Measurements from ENCODE around the gene NCAPG2.
"Not testable (repeated sequence)": the region's sequence is repeated elsewhere in the genome, so short reads cannot be mapped to it uniquely, and the experiment has no call there.

NCAPG2 gene

GRCh38 chr7:158666966-158667678 is 37.5 kb downstream of the NCAPG2 start:
- DNase-seq: peak; percentile 66

DNA sequence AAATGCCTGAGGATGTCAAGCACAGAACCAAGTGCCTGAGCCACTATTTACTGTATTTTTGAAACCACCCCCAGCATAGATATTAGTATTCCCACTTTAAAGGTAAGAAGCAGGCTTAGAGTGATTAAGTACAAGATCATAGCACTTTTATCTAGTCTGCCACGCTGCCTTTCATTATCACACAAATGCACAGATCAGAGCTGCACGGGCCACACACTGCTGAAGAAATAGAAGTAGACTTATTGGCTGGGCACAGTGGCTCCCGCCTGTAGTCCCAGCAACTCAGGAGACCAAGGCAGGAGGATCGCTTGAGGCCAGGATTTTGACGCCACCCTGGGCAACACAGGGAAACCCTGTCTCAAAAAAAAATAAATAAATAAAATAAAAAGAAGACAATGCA is 38.2 kb downstream of the NCAPG2 start:
- peak; percentile 54 for DNase-seq

GRCh38 chr7:158664406-158664805 is 40.2 kb downstream of the NCAPG2 start:
- no peak for DNase-seq

DNA sequence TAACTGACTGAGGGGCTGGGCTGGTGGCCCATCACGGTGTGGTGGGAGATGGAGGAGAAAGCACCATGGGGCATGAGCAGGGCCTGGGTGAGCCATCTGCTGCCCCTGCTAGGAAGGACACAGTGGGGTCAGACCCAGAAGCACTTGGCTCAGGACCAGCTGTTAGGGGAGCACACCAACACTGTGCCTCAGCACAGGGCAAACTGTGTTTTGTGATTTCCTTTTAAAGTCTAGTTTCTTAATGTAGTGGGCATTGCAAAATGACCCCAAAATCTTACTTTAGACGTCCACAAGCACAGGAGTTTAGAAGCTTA is 41.2 kb downstream of the NCAPG2 start:
- DNase-seq: no peak

- no peak for DNase-seq
Observed at GRCh38 chr7:158662610-158663427, 41.8 kb downstream of the NCAPG2 start.

GRCh38 chr7:158658475-158658874 is 46.1 kb downstream of the NCAPG2 start:
- DNase-seq: no peak

DNA sequence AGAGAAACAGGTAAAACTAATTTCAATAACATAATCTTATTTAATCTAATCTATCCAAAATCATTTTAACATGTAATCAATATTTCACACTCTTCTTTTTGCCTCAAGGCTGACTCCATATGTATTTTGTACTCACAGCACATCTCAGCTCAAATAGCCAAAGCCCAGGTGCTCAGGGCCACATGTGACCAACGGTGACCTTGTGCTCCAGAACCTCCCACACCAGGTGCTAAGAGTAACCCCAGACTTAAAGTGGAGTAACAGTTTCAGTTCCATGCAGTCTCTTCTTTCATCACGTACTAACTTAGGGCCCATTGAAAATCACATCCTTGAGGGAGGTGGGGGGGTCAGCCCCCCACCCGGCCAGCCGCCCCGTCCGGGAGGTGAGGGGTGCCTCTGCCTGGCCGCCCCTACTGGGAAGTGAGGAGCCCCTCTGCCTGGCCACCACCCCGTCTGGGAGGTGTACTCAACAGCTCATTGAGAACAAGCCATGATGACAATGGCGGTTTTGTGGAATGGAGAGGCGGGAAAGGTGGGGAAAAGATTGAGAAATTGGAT is 47.3 kb downstream of the NCAPG2 start:
- DNase-seq: no peak

DNA sequence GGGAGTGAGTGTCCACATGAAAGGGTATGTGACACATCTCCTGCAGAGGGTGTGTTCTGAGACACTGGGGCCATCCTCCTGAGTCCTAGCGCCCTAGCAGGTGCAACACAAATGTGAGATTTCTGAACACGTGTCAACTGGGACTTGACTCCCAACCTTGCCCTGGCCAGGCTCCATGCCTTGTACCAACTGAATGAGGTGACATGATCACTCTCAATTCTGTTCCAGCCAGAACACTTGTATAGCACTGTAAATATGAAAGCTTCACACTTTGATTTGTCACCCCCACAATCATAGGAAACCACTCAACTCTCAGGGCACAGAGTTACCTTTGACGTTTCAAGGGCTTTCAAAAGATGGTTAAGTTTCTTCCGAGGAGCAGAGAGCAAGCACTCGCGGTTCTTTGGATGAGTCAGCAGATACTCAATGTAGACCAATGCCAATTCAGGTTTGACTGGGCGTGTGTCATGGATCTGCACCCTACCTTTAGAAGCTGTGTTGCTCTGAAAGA is 48.6 kb downstream of the NCAPG2 start:
- DNase-seq: no peak

DNA sequence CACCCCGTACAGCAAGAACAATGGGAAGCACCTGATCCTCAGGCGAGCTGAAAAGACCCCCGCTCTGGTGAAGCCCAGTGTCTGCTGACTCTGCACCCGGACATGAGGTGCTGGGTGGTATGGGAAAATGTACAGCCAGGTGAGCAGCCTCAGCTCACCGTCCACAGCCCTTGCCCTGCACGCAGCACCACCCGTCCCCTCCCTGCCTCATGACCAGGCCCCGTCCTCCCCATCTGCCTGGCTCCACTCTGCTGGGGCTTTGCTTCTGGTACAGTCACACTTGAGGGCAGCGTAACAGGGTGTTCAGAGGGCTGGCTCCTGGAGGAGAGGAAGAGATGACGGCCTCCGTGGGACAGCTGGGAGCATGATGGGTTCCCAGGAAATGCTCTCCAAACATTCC is 49.1 kb downstream of the NCAPG2 start:
- no peak for DNase-seq

DNA sequence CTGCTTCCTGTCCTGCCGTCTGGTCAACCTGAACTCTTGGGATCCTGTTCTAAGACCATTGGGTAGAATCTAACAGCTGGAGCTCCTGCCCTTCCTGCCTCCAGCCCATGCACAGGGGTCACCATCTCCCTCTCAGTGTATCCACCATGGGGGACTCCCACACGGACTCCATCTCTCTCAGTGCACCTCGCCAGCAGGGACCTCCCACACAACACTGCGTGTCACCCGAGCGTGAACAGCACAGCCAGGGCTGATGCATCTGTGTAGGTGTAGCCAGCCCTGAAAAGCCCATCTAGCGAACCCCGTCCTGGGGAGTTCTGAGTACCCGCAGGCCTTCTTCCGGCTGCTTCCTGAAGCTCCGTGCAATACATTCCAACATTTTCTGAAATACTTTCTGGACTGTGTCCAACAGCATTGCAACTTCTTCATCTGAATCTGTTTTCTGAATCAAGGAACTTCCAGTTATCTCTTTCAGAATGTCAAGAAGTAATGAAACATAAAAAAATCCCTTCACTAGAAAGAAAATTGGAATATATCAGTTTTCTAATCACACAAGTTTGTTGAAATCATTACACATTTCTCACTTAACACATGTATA is 52.5 kb downstream of the NCAPG2 start:
- DNase-seq: no peak

GRCh38 chr7:158650821-158651225 is 53.8 kb downstream of the NCAPG2 start:
- DNase-seq: no peak

DNA sequence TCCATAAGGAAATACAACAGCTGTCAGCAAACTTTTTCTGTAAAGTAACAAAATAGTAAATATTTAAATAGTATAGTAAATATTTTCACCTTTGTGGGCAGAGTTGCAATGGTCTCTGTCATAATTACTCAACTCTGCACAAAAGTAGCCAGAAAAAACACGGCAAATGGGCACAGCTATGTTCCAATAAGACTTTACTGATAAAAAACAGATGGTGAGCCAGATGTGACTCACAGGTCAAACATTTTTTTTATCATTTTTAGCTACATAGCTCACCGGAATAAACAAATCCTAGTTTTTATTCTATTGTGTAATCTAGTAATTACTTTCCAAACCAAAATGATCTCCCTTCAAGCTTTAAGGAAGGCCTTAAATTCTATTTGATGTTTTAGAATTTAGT is 55.3 kb downstream of the NCAPG2 start:
- DNase-seq: peak; percentile 43

GRCh38 chr7:158648787-158649186 is 55.8 kb downstream of the NCAPG2 start:
- no peak for DNase-seq

DNA sequence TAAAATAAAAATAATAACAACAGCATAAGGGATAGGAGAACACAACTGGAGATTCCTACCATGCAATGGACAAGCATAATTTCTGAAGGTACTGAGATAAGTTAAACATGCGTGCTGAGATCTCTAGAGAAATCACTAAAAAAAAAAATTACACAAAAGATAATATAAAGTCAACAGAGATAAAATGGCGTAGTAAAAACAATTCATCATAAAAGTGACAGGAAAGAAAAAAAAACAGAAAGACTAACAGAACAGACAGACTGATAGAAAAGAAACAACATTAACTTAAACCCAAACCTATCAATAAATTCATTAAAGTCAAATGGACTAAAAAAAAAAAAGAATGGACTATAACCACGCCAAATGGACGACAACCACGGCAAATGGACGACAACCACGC is 56.4 kb downstream of the NCAPG2 start:
- no peak for DNase-seq

GRCh38 chr7:158647475-158647792 is 57.2 kb downstream of the NCAPG2 start:
- no peak for DNase-seq

- peak; percentile 46 for DNase-seq
Observed at GRCh38 chr7:158646766-158647474, 57.7 kb downstream of the NCAPG2 start.

- DNase-seq: no peak
Observed at GRCh38 chr7:158645842-158646241, 58.8 kb downstream of the NCAPG2 start.

DNA sequence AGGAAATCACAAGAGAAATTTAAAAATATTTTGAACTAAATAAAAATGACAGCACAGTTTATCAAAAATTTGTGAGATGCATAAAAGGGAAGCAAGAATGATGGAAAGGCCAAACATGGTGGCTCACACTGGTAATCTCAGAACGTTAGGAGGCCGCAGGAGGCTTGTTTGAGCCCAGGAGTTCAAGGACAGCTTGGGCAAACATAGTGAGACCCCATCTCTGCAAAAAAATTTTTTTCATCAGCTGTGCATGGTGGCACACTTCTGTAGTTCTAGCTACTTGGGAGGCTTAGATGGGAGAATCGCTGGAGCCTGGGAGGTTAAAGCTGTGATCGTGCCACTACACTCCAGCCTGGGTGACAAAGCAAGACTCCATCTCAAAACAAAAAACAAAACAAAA is 62.5 kb downstream of the NCAPG2 start:
- DNase-seq: no peak

DNA sequence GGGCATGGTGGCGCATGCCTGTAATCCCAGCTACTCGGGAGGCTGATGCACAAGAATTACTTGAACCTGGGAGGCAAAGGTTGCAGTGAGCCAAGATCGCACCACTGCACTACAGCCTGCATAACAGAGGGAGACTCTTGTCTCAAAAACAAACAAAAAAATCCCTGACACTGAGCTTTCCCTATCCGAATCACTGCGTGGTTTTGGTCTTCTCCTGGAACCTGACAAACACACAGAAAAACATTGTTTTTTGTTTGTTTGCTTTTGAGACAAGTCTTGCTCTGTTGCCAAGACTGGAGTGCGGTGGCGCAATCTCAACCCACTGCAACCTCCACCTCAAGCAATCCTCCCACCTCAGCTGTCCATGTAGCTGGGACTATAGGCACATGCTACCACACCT is 66.6 kb downstream of the NCAPG2 start:
- DNase-seq: no peak

DNA sequence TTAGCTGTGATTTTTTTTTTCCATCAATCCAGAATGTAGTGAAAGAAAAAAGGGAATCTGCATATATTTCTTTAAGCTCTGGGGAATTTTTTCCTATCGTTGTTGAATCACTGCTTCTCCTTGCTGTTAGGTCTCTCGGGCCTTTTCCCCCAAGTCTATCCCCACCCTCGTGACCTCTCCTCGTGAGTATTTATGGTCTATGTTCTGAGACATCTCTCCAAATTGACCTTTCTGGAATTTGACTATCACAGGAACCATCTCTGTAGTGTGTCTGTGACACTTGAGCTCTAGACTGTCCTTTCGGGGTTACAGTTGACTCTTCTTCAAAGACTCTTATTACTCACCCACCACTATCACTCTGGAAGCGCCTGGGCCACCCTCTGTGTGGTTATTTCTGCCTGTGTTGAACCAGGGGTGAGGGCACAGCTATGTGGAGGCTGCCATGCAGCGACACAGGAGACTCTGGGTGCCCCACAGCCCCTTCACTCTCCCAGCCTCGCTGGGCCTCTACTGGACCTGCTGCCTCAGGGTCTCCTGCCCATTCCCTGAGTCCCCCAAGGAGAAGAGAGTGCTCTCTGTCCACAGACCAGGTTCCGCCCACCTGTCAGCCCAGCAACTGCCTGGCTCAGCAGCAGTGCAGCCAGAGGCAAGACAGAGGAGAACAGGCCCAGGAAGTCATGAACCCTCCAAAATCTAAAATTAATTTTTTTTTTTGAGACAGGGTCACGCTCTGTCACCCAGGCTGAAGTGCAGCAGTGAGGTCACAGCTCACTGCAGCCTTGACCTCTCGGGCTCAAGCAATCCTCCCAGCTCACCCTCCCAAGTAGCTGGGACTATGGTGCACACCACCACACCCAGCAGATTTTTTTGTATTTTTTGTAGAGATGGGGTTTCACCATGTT is 71.3 kb downstream of the NCAPG2 start:
- no peak for DNase-seq

- no peak for DNase-seq
Observed at GRCh38 chr7:158631574-158632195, 72.9 kb downstream of the NCAPG2 start.

- DNase-seq: not testable (repeated sequence)
Observed at GRCh38 chr7:158626289-158626688, 78.3 kb downstream of the NCAPG2 start.

Data from hematopoietic multipotent progenitor cell treated with erythropoietin and hydrocortisone succinate and interleukin-3 and kit ligand, for 4 days (in vitro differentiated cells).